Measurements from ENCODE around the gene FAM162B.
"Not testable (repeated sequence)": the region's sequence is repeated elsewhere in the genome, so short reads cannot be mapped to it uniquely, and the experiment has no call there.

The FAM162B gene

DNA sequence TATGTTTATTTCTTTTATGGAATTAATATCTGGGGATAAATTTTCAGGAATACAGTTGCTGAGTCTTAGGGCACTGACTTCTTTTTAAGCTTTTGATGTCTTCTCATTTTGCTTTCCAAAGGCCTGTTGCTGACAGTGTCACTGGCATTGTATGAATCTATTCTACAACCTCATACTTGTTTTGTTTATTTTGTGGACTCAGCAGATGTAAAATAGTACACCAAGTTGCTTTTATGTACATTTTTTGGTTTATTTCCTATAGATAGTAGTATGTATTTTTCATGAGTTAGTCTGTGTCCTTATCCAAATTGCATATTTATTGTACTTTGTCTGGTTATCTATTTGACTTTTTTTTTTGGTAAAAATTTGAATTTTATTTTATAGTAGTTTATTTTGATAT, 35.0 kb downstream of the FAM162B start:
- no peak for DNase-seq

DNA sequence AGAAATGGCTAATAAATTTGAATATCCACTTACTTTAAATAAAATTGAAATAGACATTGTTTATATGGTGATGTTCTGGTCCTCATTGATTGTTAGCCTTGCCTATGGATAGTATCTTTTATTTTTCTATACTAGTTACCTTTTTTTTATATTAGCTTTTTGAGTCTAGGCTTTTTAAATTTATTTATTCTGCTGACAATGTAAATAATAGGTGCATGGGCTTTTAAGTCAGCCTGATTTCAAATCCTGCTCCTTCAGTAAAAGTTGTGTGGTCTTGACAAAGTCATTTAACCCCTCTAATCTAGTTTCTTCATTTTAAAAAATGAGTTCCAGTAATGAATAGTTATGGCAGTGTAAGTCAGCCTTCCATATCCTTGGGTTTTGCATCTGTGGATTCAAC, 38.6 kb downstream of the FAM162B start:
- no peak for DNase-seq

DNA sequence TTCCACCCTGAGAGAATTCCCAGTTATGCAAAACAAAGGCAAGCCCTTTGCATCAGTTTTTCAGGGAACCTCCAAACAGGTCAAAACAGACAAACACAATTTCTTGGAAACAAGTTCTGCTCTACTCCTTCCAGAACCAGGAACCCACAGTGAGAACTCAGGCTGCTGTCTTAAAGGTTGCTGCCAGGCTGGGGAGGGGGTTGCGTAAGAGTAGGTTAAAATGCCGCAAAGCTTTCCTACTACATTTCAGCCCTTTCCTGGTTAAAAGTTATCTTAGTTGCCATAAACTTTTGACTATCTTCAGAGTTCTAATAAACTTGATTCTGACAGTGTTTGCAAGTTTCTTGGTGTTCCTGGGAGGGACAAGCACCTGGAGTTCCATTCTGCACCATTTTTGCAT, 50.8 kb downstream of the FAM162B start:
- DNase-seq: no peak

DNA sequence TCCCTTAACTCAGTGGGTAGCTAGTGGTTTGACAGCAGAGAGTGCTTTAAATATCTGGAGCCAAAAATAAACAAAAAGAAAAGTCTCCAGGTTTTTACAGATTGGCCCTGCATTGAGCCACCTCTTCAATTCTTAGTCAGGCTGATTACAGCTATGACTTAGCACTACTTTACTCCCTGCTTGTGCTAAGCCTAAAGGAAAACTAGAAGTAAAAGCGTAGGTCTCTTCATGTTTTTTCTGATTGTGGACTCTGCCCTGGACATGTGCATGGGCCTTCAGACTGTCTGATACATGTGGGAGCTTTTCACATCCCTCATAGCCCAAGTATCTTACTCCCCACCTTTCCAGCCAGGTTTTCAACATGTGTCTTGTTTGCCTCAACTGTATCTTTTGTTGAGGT, 51.2 kb downstream of the FAM162B start:
- DNase-seq: no peak

DNA sequence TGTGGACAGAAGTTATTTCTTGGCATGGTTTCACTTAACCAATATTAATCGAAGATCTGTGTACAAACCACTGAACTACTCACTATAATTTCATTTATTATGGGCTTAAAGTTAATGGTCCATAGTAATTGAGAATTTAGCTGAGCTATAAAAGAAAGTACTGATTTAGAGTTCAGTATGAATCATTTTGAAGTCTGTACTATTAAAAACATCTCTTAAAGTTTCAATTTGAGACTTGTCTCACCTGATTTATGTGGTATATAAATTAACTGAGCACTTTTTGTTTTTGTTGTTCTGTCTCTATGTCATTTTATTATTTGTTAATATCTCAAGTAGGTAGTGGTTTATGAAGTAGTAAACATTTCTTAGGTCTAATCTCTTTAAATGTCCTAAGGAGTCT, 59.6 kb downstream of the FAM162B start:
- DNase-seq: no peak

DNA sequence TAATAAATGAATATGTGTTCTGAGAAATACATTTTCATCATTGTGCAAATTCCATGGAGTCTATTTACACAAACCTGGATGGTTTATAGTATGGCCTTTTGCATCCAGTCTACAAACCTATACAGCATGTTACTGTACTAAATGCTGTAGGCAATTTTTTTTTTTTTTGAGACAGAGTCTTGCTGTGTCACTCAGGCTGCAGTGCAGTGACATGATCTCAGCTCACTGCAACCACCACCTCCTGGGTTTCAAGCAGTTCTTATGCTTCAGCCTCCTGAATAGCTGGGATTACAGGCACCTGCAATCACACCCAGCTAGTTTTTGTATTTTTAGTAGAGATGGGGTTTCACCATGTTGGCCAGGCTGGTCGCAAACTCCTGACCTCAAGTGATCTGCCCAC, 61.6 kb downstream of the FAM162B start:
- not testable (repeated sequence) for DNase-seq

Data from hypothalamus (tissue), 51 donors.